NCI-H2227 (cell line): ENCODE measurements around the gene ATP10A.
"Not testable (repeated sequence)": the region's sequence is repeated elsewhere in the genome, so short reads cannot be mapped to it uniquely, and the experiment has no call there.

Experiments used
- DNase-seq: peaks from one replicate; lab custom pipeline; 2025; ENCODE audit not compliant: unreplicated experiment; lab: John Stamatoyannopoulos, UW

The ATP10A gene

GRCh38 chr15:25667829-25668228 lies 195.3 kb downstream of the ATP10A start:
- no peak for DNase-seq

GRCh38 chr15:25665913-25666312 lies 197.2 kb downstream of the ATP10A start:
- DNase-seq, result no peak

GRCh38 chr15:25664761-25665160 lies 198.4 kb downstream of the ATP10A start:
- no peak for DNase-seq

- DNase-seq, result no peak
Observed at GRCh38 chr15:25663515-25663914, 199.6 kb downstream of the ATP10A start.

GRCh38 chr15:25661898-25662297 lies 201.2 kb downstream of the ATP10A start:
- DNase-seq, result no peak

GRCh38 chr15:25659251-25659650 lies 203.9 kb downstream of the ATP10A start:
- DNase-seq, result no peak

GRCh38 chr15:25658560-25658959 lies 204.6 kb downstream of the ATP10A start:
- no peak for DNase-seq

- no peak for DNase-seq
Observed at GRCh38 chr15:25655207-25655948, 207.7 kb downstream of the ATP10A start.

- DNase-seq, result no peak
Observed at GRCh38 chr15:25653371-25653770, 209.8 kb downstream of the ATP10A start.

- DNase-seq, result no peak
Observed at GRCh38 chr15:25652704-25653103, 210.4 kb downstream of the ATP10A start.

GRCh38 chr15:25649390-25649789 lies 213.7 kb downstream of the ATP10A start:
- no peak for DNase-seq

GRCh38 chr15:25643120-25643519 lies 220.0 kb downstream of the ATP10A start:
- DNase-seq, result no peak

GRCh38 chr15:25641762-25642161 lies 221.4 kb downstream of the ATP10A start:
- DNase-seq, result no peak

GRCh38 chr15:25641361-25641760 lies 221.8 kb downstream of the ATP10A start:
- no peak for DNase-seq

GRCh38 chr15:25640959-25641358 lies 222.2 kb downstream of the ATP10A start:
- not testable (repeated sequence) for DNase-seq

GRCh38 chr15:25640381-25640780 lies 222.7 kb downstream of the ATP10A start:
- DNase-seq, result no peak

- DNase-seq, result not testable (repeated sequence)
Observed at GRCh38 chr15:25636486-25636885, 226.6 kb downstream of the ATP10A start.

GRCh38 chr15:25635191-25635590 lies 227.9 kb downstream of the ATP10A start:
- DNase-seq, result no peak

- DNase-seq, result no peak
Observed at GRCh38 chr15:25633862-25634261, 229.3 kb downstream of the ATP10A start.

GRCh38 chr15:25631971-25632370 lies 231.2 kb downstream of the ATP10A start:
- DNase-seq, result no peak
